Coronary artery (tissue), 2 donors: ENCODE data around the gene KAZN.

ENCODE experiments used
- DNase-seq: peaks from one replicate; pipeline ENCODE4 v3.0.0-alpha.2; 2017; ENCODE audit warnings: low spot score
- H3K27ac ChIP-seq, 2 donors: fragments of 200-600 bp; sonication (generic); one replicate each; pipeline ENCODE4 v1.5.1; 2016 to 2019
- H3K4me3 ChIP-seq: fragments of 200-600 bp; sonication (generic); 2 replicates; pipeline ENCODE4 v1.5.1; 2016; ENCODE audit warnings: mild to moderate bottlenecking, moderate library complexity
- TF ChIP-seq, protein P1 (sequence below): fragments of 200-600 bp; sonication (generic); IDR thresholded peaks from one replicate; pipeline ENCODE4 v1.5.1; 2019; ENCODE audit warnings: antibody characterized with exemption

The KAZN gene

DNA sequence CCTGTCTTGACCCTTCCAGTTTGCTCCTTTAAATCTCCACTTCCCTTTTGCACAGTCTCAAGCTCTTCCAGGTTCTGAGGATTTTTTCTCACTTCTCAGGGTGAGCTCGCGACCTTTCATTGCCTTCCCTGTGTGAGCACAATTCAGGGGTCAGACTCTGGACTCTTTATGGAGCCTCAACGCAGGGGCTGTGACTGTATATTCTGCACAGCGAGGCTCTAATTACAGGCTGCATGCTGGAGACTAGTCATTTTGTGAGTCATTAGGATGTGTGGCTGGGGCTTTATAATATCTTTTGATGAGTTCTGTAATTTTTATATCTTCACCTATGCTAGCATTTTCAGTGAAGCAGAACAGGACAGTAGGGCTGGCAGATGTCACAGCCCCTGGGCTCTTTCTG lies 270.7 kb downstream of the KAZN start:
- TF ChIP-seq, protein P1, sequence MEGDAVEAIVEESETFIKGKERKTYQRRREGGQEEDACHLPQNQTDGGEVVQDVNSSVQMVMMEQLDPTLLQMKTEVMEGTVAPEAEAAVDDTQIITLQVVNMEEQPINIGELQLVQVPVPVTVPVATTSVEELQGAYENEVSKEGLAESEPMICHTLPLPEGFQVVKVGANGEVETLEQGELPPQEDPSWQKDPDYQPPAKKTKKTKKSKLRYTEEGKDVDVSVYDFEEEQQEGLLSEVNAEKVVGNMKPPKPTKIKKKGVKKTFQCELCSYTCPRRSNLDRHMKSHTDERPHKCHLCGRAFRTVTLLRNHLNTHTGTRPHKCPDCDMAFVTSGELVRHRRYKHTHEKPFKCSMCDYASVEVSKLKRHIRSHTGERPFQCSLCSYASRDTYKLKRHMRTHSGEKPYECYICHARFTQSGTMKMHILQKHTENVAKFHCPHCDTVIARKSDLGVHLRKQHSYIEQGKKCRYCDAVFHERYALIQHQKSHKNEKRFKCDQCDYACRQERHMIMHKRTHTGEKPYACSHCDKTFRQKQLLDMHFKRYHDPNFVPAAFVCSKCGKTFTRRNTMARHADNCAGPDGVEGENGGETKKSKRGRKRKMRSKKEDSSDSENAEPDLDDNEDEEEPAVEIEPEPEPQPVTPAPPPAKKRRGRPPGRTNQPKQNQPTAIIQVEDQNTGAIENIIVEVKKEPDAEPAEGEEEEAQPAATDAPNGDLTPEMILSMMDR, result no peak
- no peak for DNase-seq
- H3K4me3 ChIP-seq, result no peak overlapping the region
- no peak overlapping the region for H3K27ac ChIP-seq

DNA sequence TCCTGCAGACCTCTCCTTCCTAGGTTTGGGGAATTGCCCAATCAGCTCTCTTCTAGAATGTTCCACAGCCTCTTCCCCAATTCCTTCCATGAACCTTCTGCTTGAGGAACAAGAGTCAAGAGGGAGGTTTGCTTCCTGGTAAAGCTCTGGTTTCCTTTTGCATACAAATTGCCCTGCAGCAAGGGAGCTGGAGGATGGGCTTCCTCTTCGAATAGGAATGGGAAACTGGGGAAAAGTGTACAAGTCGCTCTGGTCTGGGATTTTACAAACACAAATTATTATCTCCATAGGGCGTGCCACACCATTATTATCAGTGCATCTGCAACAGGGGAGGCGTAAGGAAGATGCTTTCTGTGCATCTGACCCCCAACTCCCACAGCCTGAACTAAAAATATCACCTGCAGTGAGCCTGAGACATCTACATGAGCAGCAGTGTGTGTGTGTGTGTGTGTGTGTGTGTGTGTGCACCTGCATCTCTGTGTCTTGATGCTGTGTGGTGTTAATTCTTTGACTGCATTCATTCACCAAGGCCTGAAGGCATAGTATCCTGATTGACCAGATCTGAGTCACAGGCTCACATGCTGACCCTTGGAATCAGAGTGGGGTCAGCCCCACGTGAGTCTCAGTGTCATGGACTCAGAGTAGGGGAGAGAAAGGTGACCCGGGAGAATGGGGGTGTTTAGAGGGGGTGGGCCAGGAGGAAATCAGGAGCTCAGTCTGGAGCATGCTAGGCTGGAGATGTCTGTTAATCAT lies 272.9 kb downstream of the KAZN start:
- H3K27ac ChIP-seq, result no peak overlapping the region
- H3K4me3 ChIP-seq, result no peak overlapping the region
- no peak for DNase-seq
- TF ChIP-seq, protein P1, result no peak

DNA sequence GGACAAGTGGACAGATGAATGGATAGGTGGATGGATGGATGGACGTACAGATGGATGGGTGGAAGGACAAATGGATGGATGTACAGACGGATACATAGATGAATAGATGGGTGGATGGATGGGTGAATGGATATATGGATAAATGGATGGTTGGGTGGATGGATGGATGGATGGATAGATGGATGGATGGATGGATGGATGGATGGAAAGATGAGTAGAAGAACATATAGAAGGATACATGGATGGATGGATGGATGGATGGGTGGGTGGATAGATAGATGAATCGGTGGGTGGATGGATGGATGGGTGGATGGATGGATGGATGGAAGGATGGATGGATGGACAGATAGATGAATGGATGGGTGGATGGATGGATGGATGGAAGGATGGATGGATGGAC lies 274.3 kb downstream of the KAZN start:
- TF ChIP-seq, protein P1, result no peak
- Histone ChIP-seq H3K4me3 (no peak overlapping the region), H3K27ac (no peak overlapping the region)
- DNase-seq, result no peak

DNA sequence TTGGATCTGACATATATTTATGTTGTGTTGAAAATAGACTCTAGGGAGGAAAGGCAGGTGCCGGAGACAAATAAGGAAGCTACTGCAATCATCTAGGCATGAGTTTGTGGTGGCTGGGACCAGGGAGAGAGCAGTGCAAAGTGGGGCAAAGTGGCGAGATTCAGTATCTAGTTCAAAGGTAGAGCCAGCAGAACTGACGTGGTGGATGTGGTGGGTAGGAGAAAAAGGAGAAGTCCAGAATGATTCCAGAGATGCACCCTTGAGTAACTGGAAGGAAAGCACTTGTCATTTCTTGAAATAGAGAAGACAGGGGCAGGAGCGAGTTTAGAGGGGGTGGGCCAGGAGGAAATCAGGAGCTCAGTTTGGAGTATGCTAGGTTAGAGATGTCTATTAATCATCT lies 275.2 kb downstream of the KAZN start:
- DNase-seq, result no peak
- Histone ChIP-seq H3K27ac (no peak overlapping the region), H3K4me3 (no peak overlapping the region)
- TF ChIP-seq, protein P1, result no peak

DNA sequence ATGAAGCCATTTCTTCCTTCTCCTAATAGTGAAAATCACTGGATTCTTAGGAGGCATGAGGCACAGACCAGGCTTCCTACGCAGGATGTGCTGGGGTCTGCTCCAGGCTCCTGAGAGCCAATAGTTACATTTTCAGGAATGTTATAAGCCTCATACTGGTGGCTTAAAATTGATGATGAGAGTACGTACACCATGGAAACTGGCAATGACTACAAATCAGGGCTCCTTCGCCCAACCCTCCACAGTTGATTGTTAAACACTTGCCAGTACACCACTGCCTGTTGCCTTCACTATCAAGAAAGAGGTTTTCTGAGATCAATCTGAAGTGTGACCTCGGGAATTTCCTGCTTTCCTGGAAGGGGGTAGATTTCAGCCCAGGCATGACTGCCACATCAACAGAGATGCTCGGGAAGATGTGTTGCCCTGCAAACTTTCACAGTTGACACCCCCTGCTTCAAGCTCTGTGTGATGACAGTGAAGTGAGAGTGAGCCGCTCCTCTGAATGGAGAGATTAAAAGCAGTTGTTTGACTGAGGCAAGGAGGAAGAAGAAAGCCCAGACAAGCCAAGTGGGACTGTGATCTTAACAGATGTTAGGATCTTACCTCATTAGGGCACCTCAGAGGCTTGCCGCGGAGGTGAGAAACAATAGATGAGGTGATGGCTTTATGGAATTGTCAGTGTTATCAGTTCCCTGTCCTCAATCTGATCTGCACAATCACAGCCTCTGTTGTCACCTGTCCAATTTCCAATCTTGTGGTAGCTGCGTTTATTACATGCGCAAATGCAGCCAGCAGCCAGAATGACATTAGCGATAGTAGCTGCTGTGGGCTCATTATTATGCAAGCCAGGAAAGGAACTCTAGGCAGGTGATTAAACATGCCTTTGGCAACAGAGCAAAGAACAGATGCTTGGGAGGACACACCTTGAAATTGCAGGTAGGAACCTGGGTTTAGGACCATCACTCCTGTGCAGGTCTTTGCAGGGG lies 277.3 kb downstream of the KAZN start:
- no peak overlapping the region for H3K27ac ChIP-seq
- no peak for DNase-seq
- H3K4me3 ChIP-seq, result no peak overlapping the region
- TF ChIP-seq, protein P1, result no peak

DNA sequence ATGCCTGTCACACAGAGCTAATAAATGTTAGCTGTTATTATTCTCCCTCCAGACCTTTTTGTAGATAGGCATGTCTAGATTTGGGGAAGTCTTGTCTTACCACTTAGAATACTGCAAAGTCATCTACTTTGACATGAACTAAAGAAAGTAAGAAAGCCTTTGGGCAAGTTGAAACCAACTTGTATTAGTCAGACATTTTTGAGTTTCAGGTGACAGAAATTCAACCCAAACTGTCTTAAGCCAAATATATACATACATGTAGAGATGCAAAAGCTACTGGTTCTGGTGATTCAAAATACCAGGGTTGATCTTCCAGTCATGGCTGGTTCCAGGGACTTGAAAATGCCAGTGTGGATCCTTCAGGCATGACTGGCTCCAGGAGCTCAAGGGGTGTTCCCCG lies 278.3 kb downstream of the KAZN start:
- no peak for DNase-seq
- Histone ChIP-seq H3K27ac (no peak overlapping the region), H3K4me3 (no peak overlapping the region)
- TF ChIP-seq, protein P1, result no peak
